DND-41 (cell line): Measurements from ENCODE around the gene SH3TC2.

Experiments used
- EZH2 ChIP-seq: IDR thresholded peaks from 3 replicates; pipeline ENCODE4 v1.6.1; 2012; ENCODE audit warnings: borderline replicate concordance, low read depth, mild to moderate bottlenecking, moderate library complexity, low read length, inconsistent platforms; ENCODE audit not compliant: severe bottlenecking
- TF ChIP-seq, protein P1 (sequence below): IDR thresholded peaks from 2 replicates; pipeline ENCODE4 v1.5.1; 2012; ENCODE audit warnings: borderline replicate concordance, low read length, moderate library complexity, mild to moderate bottlenecking; ENCODE audit not compliant: poor library complexity, severe bottlenecking; ENCODE audit errors: extremely low read depth

DNA sequence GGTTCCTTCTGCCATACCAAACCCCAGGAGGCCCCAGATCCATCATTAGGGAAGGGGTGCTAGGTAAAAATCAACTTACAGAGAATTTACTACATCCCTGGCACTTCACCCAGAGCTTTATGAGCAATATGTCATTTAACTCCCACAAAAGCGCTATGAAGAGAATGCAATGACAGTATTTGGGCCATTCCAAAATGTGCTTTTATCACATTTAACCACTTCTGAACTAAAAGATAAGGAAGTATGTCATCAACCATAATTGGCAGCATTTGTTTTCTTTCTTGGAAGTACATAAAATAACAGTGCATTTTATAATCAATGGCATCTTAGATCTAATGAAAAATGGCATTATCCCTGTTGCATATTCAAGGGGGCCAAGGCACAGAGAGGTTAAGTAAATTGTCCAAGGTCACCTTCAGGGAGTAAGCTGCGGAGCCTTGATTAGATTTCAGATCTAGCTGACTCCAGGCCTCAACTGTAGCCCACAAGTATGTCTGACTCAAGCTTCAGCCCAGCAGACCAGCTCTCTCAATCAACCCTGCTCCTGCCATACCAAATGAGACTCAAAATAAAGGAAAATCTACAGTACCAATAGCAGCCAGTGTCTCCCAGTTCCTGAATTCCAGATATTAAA is 16.5 kb downstream of the SH3TC2 start:
- TF ChIP-seq, protein P1, sequence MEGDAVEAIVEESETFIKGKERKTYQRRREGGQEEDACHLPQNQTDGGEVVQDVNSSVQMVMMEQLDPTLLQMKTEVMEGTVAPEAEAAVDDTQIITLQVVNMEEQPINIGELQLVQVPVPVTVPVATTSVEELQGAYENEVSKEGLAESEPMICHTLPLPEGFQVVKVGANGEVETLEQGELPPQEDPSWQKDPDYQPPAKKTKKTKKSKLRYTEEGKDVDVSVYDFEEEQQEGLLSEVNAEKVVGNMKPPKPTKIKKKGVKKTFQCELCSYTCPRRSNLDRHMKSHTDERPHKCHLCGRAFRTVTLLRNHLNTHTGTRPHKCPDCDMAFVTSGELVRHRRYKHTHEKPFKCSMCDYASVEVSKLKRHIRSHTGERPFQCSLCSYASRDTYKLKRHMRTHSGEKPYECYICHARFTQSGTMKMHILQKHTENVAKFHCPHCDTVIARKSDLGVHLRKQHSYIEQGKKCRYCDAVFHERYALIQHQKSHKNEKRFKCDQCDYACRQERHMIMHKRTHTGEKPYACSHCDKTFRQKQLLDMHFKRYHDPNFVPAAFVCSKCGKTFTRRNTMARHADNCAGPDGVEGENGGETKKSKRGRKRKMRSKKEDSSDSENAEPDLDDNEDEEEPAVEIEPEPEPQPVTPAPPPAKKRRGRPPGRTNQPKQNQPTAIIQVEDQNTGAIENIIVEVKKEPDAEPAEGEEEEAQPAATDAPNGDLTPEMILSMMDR, result no peak
- TF ChIP-seq EZH2, result no peak
